ENCODE data around the gene MAP3K19. TPM values are rescaled to one million over a fixed set of nuclear protein-coding genes. Genes with fewer than 3 reads are reported as not detected.
A peak's percentile ranks its signal among the peaks of the same experiment; 100 is the strongest.

Gene MAP3K19
- total and polyA plus RNA-seq, 10 of the 15 experiments (the other 5 are each of a cell fraction or from before 2014, with no cell fraction given), result 0.05 TPM; not detected in 9

DNA sequence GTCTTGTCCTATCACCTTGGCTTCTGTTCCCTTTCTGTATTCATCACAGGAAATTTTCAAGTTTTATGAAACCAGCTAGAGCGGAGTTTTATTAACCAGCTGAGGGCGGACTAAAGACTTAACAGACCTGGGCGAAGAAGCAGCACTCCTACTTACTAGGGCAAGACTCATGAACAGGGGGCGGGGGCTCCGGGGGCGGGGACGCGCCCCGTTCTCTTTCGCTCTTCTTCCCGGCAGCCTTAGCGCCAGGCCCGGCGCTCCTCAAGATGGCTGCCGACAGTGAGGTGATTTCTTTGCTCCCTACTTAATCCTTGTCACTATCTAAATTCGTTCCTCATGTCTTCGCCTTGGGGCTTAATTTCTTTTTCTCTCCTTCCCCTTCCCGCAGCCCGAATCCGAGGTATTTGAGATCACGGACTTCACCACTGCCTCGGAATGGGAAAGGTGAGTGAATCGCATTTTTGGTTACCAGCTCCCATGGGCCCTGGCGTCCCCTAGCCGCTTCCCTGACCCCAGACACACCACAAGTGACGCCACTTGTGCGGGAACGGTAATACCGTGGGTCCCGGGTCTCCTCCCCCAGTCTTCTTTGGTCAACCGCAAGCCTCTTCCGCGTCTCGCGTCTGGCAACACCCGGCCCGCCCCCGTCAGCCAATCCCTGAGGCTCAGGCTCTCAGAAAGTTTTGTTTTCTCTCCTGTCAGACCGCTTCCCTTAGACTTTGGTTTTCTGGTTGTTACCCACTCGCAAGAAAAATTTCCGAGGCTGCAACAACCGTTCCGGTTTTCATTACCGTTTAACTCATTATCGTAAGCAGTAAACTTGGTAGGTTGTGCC is 5.0 kb upstream of the MAP3K19 start, which contains the start of gene RAB3GAP1 (continued):
- TF ChIP-seq, protein P1, sequence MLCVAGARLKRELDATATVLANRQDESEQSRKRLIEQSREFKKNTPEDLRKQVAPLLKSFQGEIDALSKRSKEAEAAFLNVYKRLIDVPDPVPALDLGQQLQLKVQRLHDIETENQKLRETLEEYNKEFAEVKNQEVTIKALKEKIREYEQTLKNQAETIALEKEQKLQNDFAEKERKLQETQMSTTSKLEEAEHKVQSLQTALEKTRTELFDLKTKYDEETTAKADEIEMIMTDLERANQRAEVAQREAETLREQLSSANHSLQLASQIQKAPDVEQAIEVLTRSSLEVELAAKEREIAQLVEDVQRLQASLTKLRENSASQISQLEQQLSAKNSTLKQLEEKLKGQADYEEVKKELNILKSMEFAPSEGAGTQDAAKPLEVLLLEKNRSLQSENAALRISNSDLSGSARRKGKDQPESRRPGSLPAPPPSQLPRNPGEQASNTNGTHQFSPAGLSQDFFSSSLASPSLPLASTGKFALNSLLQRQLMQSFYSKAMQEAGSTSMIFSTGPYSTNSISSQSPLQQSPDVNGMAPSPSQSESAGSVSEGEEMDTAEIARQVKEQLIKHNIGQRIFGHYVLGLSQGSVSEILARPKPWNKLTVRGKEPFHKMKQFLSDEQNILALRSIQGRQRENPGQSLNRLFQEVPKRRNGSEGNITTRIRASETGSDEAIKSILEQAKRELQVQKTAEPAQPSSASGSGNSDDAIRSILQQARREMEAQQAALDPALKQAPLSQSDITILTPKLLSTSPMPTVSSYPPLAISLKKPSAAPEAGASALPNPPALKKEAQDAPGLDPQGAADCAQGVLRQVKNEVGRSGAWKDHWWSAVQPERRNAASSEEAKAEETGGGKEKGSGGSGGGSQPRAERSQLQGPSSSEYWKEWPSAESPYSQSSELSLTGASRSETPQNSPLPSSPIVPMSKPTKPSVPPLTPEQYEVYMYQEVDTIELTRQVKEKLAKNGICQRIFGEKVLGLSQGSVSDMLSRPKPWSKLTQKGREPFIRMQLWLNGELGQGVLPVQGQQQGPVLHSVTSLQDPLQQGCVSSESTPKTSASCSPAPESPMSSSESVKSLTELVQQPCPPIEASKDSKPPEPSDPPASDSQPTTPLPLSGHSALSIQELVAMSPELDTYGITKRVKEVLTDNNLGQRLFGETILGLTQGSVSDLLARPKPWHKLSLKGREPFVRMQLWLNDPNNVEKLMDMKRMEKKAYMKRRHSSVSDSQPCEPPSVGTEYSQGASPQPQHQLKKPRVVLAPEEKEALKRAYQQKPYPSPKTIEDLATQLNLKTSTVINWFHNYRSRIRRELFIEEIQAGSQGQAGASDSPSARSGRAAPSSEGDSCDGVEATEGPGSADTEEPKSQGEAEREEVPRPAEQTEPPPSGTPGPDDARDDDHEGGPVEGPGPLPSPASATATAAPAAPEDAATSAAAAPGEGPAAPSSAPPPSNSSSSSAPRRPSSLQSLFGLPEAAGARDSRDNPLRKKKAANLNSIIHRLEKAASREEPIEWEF (IDR thresholded peaks at IDR 0.05; ENCODE audit: insufficient replicate concordance, low read depth, low read length), result no peak
- TF ChIP-seq ATF3 (IDR thresholded peaks at IDR 0.05; ENCODE audit: borderline replicate concordance, extremely low read depth, low read depth, low read length) (no peak), ZNF384 (IDR thresholded peaks at IDR 0.05; ENCODE audit: borderline replicate concordance, low read depth, low read length) (no peak), SIN3A (IDR thresholded peaks at IDR 0.05; ENCODE audit: low read depth, low read length) (0 out of 2 replicates have a peak, but pooled peaks have one; percentile 47), ELK1 (IDR thresholded peaks at IDR 0.05; ENCODE audit: low read depth, low read length) (peak; percentile 24; the same call in 1 of the 2 replicates), MEF2B (IDR thresholded peaks at IDR 0.05; ENCODE audit: partially characterized antibody, poor library complexity, severe bottlenecking) (peak; percentile 79), ZBTB33 (IDR thresholded peaks at IDR 0.05) (peak; percentile 43), NFIC (IDR thresholded peaks at IDR 0.05; ENCODE audit: low read depth, low read length) (peak; percentile 46; the same call in 1 of the 2 replicates), NFXL1 (IDR thresholded peaks at IDR 0.05; ENCODE audit: borderline replicate concordance) (no peak), JUNB (IDR thresholded peaks at IDR 0.05) (0 out of 2 replicates have a peak, but pooled peaks have one; percentile 7), YBX1 (IDR thresholded peaks at IDR 0.05) (no peak), IRF5 (IDR thresholded peaks at IDR 0.05; ENCODE audit: borderline replicate concordance) (peak; percentile 73), TBL1XR1 (IDR thresholded peaks at IDR 0.05; ENCODE audit: low read depth, low read length) (peak; percentile 15; the same call in 1 of the 2 replicates), IKZF1 (conservative IDR thresholded peaks at IDR 0.05) (peak; percentile 92)
- TF ChIP-seq, protein P2, sequence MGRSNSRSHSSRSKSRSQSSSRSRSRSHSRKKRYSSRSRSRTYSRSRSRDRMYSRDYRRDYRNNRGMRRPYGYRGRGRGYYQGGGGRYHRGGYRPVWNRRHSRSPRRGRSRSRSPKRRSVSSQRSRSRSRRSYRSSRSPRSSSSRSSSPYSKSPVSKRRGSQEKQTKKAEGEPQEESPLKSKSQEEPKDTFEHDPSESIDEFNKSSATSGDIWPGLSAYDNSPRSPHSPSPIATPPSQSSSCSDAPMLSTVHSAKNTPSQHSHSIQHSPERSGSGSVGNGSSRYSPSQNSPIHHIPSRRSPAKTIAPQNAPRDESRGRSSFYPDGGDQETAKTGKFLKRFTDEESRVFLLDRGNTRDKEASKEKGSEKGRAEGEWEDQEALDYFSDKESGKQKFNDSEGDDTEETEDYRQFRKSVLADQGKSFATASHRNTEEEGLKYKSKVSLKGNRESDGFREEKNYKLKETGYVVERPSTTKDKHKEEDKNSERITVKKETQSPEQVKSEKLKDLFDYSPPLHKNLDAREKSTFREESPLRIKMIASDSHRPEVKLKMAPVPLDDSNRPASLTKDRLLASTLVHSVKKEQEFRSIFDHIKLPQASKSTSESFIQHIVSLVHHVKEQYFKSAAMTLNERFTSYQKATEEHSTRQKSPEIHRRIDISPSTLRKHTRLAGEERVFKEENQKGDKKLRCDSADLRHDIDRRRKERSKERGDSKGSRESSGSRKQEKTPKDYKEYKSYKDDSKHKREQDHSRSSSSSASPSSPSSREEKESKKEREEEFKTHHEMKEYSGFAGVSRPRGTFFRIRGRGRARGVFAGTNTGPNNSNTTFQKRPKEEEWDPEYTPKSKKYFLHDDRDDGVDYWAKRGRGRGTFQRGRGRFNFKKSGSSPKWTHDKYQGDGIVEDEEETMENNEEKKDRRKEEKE (IDR thresholded peaks at IDR 0.05), result no peak

All from GM12878 (cell line).